Sigmoid colon (tissue), 4 donors: ENCODE data around the gene SCLY.
"Not testable (repeated sequence)": the region's sequence is repeated elsewhere in the genome, so short reads cannot be mapped to it uniquely, and the experiment has no call there.

Source experiments
- EP300 ChIP-seq, 4 donors: sonication (generic); formaldehyde crosslinking; IDR thresholded peaks; one replicate each; pipeline ENCODE4 v1.6.1; 2017; ENCODE audit warnings: antibody characterized with exemption in 4 of 4
- POLR2AphosphoS5 ChIP-seq, 4 donors: sonication (generic); formaldehyde crosslinking; IDR thresholded peaks; one replicate each; pipeline ENCODE4 v1.6.1; 2017; ENCODE audit warnings: antibody characterized with exemption in 4 of 4
- TF ChIP-seq, protein P1 (sequence below), 4 experiments: fragments of 450-650 bp in 3 of 4; fragments of 200-600 bp in 1 of 4; IDR thresholded peaks; one replicate each; pipeline ENCODE4 v1.5.1; 2016 to 2019; ENCODE audit warnings: antibody characterized with exemption in 4 of 4, mild to moderate bottlenecking in 3 of 4, moderate library complexity in 2 of 4

GRCh38 chr2:238066718-238067117 is 5.9 kb downstream of the SCLY start:
- TF ChIP-seq EP300, POLR2AphosphoS5 (IDR thresholded peaks at IDR 0.05): not testable (repeated sequence)
- TF ChIP-seq, protein P1, sequence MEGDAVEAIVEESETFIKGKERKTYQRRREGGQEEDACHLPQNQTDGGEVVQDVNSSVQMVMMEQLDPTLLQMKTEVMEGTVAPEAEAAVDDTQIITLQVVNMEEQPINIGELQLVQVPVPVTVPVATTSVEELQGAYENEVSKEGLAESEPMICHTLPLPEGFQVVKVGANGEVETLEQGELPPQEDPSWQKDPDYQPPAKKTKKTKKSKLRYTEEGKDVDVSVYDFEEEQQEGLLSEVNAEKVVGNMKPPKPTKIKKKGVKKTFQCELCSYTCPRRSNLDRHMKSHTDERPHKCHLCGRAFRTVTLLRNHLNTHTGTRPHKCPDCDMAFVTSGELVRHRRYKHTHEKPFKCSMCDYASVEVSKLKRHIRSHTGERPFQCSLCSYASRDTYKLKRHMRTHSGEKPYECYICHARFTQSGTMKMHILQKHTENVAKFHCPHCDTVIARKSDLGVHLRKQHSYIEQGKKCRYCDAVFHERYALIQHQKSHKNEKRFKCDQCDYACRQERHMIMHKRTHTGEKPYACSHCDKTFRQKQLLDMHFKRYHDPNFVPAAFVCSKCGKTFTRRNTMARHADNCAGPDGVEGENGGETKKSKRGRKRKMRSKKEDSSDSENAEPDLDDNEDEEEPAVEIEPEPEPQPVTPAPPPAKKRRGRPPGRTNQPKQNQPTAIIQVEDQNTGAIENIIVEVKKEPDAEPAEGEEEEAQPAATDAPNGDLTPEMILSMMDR (IDR thresholded peaks at IDR 0.05) = not testable (repeated sequence)
